NCI-H2029 (cell line): ENCODE results near the gene MRPL49.

Source experiments
- DNase-seq: peaks from one replicate; lab custom pipeline; 2025; lab: John Stamatoyannopoulos, UW

Gene MRPL49

GRCh38 chr11:65102142-65103095 lies 19.7 kb upstream of the MRPL49 start:
- peak; percentile 85 for DNase-seq

GRCh38 chr11:65103476-65103875 lies 18.6 kb upstream of the MRPL49 start:
- DNase-seq = no peak

- DNase-seq = no peak
Measured at GRCh38 chr11:65104628-65105027, 17.5 kb upstream of the MRPL49 start.

DNA sequence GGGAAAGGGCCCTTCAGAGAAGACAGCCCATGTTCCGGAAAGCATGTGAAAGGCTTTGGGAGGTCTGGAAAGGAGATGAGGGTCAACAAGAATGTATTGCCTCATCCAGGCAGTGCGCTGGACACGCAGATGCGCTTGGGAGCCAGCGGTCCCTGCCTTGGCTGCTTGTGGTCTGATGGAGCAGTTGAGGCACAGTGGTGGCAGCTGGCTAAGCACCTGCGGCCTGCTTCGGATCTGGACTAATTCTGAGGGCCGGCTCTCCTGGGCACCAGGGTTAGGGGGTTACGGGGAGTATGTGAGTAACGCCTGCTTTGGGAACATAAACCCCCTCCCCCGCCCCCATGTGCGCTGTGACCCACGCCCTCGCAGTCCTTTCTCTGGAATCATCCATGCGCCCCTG lies 15.0 kb upstream of the MRPL49 start:
- no peak for DNase-seq

DNA sequence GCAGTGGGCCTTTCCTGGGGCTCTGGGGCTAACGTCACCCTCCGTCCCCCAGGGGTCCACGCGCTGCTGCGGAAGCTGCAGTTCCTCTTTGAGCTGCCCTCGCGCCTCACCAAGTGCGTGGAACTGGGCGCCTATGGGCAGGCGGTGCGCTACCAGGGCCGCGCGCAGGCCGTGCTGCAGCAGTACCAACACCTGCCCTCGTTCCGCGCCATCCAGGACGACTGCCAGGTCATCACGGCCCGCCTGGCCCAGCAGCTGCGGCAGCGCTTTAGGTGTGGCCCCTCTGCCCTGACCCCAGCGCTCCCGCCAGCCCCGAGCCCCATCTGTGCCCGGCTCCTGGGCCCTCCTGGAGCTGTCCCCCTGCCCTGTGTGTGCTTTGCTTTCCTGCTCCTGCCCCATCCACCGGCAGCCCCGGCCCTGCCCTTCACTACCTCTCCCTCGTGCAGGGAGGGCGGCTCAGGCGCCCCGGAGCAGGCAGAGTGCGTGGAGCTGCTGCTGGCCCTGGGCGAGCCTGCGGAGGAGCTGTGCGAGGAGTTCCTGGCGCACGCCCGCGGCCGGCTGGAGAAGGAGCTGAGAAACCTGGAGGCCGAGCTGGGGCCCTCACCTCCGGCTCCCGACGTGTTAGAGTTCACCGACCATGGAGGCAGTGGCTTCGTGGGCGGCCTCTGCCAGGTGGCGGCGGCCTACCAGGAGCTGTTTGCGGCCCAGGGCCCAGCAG lies 14.2 kb upstream of the MRPL49 start:
- DNase-seq = no peak

GRCh38 chr11:65108469-65109123 lies 13.5 kb upstream of the MRPL49 start:
- DNase-seq = no peak

DNA sequence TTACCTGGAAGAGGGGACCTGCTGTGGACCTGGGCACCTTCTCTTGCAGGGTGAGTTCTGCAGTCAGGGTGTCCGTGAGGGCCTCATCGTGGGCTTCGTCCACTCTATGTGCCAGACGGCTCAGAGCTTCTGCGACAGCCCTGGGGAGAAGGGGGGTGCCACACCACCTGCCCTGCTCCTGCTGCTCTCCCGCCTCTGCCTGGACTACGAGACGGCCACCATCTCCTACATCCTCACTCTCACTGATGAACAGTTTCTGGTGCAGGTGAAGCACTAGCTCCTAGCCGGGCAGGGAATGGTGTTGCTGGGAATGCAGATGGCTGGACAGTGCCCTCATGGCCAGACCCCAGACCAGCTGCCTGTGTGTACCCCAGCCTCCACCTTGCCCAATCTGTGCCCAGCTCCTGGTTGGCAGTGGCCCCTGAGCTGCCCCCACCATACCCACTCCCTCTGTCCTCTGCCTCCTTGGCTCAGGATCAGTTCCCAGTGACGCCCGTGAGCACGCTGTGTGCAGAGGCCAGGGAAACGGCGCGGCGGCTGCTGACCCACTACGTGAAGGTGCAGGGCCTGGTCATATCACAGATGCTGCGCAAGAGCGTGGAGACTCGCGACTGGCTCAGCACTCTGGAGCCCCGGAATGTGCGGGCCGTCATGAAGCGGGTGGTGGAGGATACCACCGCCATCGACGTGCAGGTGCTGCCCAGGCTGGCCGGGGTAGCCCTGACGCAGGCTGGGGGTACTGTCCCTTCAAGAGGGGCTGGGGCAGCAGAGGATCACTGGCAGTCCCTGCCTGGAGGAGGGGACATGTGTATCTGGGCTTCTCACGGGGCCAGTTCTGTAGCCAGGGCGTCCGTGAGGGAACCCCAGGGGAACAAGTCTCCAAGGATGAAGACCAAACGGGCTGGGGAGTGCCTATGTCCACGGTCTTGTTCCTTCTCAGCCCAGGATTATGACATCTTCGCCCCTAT lies 12.6 kb upstream of the MRPL49 start:
- no peak for DNase-seq

DNA sequence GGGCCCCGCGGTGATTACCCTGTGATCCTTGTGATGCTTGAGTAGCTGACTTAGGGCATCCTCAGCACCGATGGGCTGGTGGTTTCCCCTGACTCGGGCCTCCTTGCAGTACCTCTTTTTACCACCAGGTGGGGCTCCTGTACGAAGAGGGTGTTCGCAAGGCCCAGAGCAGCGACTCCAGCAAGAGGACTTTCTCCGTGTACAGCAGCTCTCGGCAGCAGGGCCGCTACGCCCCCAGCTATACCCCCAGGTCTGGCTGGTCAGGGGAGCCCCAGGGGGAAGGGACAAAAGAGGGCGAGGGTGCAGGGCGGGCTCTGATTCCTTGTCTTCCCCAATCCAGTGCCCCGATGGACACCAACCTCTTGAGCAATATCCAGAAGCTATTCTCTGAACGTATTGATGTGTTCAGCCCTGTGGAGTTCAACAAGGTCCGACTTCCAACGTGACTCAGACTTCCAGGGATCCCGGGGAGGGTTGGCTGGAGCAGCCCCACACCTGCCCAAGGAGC lies 11.7 kb upstream of the MRPL49 start:
- peak; percentile 64 for DNase-seq

DNA sequence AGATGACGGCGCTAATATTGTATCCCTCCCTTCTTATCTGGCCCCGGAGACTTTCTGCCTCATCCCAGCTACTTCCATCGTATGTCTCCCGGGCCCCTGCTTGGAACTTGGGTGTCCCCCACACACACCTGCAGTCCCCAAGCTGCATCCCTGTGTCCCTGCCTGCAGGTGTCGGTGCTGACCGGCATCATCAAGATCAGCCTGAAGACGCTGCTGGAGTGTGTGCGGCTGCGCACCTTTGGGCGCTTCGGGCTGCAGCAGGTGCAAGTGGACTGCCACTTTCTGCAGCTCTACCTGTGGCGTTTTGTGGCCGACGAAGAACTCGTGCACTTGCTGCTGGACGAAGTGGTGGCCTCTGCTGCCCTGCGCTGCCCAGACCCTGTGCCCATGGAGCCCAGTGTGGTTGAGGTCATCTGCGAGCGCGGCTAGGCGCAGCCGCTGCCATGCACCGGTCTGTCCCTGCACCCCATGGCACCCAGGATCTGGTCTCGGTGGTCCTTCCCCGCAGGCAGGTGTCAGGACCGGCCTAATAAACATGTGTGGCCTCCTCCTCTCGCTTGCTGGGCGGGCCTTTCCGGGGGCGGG lies 10.9 kb upstream of the MRPL49 start:
- DNase-seq = no peak

GRCh38 chr11:65111744-65112545 lies 10.2 kb upstream of the MRPL49 start, which contains the start of gene TM7SF2:
Gene TM7SF2, plus strand, starts transcription at chr11:65111872. Its CDS starts 144 bp downstream, at chr11:65112016.
- DNase-seq = peak; percentile 97

GRCh38 chr11:65112546-65113360 lies 9.4 kb upstream of the MRPL49 start:
- peak; percentile 16 for DNase-seq

DNA sequence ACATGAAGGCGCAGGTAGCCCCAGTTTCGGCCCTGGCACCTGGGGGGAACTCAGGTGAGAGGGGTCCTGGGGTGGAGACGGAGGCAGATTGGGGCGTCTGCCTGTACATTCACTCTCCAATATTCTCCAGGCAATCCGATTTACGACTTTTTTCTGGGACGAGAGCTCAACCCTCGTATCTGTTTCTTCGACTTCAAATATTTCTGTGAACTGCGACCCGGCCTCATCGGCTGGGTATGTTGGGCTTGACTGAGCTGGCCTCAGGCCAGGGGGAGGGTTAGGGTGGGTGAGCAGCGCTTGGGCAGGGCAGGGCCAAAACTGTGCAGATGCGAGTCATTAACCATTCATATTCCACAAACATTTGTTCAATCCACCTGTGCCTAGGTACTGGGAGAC lies 8.8 kb upstream of the MRPL49 start:
- DNase-seq = peak; percentile 8

GRCh38 chr11:65113839-65114238 lies 8.3 kb upstream of the MRPL49 start:
- DNase-seq = no peak

DNA sequence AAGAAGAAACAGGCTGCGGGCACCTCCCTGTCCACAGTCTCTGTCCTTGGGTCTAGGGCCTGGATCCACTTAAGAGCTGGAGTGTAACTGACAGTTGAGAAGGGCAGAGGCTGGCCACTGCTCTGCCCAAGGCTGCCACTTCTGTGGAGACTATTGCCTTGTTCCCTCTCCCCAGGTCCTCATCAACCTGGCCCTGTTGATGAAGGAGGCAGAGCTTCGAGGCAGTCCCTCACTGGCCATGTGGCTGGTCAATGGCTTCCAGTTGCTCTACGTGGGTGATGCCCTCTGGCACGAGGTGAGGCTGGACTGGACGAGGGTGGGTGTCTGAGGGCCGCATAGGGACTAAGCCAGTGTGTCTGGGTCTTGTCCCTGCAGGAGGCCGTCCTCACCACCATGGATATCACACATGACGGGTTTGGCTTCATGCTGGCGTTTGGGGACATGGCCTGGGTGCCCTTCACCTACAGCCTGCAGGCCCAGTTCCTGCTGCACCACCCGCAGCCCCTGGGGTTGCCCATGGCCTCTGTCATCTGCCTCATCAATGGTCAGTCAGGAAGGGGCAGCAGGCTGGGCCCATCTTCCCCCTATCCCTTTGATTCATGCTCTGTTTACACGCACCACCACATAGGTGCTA lies 7.5 kb upstream of the MRPL49 start:
- DNase-seq = no peak

DNA sequence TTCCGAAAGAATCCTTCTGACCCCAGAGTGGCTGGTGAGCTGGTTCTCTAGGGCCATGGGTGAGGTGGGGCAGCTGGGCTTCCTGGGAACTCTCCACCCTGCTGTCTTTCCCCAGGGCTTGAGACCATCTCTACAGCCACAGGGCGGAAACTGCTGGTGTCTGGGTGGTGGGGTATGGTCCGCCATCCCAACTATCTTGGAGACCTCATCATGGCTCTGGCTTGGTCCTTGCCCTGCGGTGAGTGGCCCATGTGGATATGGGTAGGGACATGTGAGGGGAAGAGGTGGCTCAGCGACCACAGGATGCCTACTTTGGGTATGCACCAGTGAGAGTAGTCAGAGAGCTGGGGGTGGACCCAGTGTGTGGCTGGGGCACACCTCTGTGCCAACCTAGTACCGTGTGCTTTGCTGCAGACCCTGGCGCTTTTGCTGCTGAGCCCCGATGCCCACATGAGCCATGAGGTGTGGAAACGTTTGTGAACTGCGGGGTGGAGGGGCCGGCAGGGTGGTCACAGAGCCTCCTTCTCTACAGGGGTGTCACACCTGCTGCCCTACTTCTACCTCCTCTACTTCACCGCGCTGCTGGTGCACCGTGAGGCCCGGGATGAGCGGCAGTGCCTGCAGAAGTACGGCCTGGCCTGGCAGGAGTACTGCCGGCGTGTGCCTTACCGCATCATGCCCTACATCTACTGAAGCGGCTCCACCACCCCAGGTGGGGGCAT lies 6.6 kb upstream of the MRPL49 start:
- DNase-seq = no peak

DNA sequence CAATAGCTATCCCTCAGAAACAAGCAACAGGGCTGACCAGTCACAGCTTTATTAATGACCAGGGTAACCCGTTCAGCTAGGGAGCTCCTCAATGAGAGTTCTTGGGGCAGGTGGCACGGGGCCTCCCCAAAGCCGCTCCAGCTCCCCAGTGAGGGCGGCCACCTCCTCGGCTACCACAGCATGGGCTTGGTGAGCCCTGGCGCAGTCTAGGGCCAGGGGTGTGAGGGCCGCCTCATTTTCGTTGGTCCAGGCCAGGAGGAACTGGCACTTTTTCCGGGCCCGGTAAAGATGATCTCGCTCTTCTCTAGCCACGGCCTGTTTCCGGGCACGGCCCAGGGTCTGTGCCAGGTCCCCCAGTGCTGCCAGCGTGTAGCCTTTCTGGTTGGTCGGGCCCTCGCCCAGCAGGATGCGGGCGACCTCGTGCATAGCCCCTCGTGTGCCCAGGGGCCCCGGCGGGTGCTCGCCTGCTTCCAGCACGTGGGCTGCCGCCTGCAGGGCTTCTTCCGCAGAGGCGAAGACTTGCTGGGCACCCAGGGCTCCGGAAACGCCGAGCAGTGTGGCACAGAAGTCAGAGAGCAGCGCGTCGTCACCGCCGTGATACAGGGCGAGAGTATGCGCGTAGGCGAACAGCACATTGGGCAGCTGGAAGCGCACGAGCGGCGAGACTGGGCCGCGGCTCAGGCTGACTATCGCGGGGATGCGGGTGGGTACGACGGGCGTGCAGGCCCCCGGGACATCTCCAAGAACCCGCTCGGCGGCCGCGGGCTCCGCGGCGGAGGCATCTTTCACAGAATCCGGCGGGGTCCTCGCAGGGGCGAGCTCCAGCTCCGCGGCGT lies 5.5 kb upstream of the MRPL49 start:
- DNase-seq = peak; percentile 53
